Right lobe of liver (tissue), 4 donors: ENCODE data around the gene RPL35A.

Experiments used
- POLR2A ChIP-seq: fragments of 450-650 bp; IDR thresholded peaks from one replicate; pipeline ENCODE4 v1.6.1; 2017; ENCODE audit warnings: antibody characterized with exemption, mild to moderate bottlenecking
- TF ChIP-seq, protein P1 (sequence below), 4 donors: fragments of 200-600 bp in 3 of 4; fragments of 450-650 bp in 1 of 4; IDR thresholded peaks; one replicate each; pipeline versions ENCODE4 v1.5.1 to v1.8.0; 2016 to 2022; ENCODE audit warnings: antibody characterized with exemption in 4 of 4, mild to moderate bottlenecking in 2 of 4
- donor health status: DM: no; HTN: no; CAD: no.
- donor health status: DM: no; HTN: no; CAD: no.
- donor health status: DM: no; HTN: yes; CAD: no.

DNA sequence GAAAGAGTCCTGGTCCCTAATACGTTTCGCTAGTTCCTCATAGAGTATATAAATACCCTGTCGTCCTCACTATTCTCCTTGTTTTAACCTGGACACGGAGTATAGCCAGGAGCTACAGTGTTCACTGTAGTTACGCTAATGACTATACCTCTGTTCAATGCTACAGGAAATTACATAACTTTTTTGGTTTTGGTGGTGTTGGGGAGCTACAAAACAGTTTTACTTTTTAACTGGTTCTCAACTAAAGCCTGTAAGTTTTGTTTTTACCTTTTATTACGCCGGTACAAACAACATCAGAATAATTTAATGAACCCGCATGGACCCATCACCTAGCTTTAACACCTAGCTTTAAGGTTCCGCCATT lies 11.6 kb downstream of the RPL35A start:
- TF ChIP-seq, protein P1, sequence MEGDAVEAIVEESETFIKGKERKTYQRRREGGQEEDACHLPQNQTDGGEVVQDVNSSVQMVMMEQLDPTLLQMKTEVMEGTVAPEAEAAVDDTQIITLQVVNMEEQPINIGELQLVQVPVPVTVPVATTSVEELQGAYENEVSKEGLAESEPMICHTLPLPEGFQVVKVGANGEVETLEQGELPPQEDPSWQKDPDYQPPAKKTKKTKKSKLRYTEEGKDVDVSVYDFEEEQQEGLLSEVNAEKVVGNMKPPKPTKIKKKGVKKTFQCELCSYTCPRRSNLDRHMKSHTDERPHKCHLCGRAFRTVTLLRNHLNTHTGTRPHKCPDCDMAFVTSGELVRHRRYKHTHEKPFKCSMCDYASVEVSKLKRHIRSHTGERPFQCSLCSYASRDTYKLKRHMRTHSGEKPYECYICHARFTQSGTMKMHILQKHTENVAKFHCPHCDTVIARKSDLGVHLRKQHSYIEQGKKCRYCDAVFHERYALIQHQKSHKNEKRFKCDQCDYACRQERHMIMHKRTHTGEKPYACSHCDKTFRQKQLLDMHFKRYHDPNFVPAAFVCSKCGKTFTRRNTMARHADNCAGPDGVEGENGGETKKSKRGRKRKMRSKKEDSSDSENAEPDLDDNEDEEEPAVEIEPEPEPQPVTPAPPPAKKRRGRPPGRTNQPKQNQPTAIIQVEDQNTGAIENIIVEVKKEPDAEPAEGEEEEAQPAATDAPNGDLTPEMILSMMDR (IDR thresholded peaks at IDR 0.05) = no peak
- no peak for TF ChIP-seq POLR2A
